CD14-positive monocyte (primary cell): Measurements from ENCODE around the gene POU3F1. TPM values are rescaled to one million over a fixed set of nuclear protein-coding genes. Genes with fewer than 3 reads are reported as not detected.

Experiments used
- DNase-seq, 3 donors: peaks; one replicate each; pipeline ENCODE4 v3.0.0-alpha.2; 2011 to 2022
- H2AFZ ChIP-seq: 2 replicates; pipeline ENCODE4 v1.6.0; 2012; ENCODE audit warnings: mild to moderate bottlenecking, low read depth, low read length, inconsistent platforms; ENCODE audit not compliant: insufficient read depth, poor library complexity, severe bottlenecking
- H3K27ac ChIP-seq, 2 donors: 1 replicate in 1 of 2; 2 replicates in 1 of 2; pipeline ENCODE4 v1.5.1; 2012 to 2013; ENCODE audit warnings: low read length in 2 of 2, control low read depth in 1 of 2, inconsistent platforms in 1 of 2, low read depth in 1 of 2, mild to moderate bottlenecking in 1 of 2
- H3K27me3 ChIP-seq, 2 donors: one replicate each; pipeline versions ENCODE4 v1.6.0 to v1.6.1; 2011 to 2013; ENCODE audit warnings: low read length in 2 of 2; ENCODE audit not compliant: control insufficient read depth in 2 of 2, insufficient read depth in 2 of 2
- H3K36me3 ChIP-seq, 2 donors: replicated peaks in 1 of 2; 1 replicate in 1 of 2; 2 replicates in 1 of 2; pipeline versions ENCODE4 v1.5.1 to v1.6.1; 2012 to 2013; ENCODE audit warnings: low read length in 2 of 2, control low read depth in 1 of 2, inconsistent platforms in 1 of 2, mild to moderate bottlenecking in 1 of 2; ENCODE audit not compliant: insufficient read depth in 2 of 2, control insufficient read depth in 1 of 2
- H3K4me1 ChIP-seq, 2 donors: 1 replicate in 1 of 2; 2 replicates in 1 of 2; pipeline versions ENCODE4 v1.5.1 to v1.6.1; 2012 to 2013; ENCODE audit warnings: low read length in 2 of 2, control low read depth in 1 of 2, inconsistent platforms in 1 of 2, mild to moderate bottlenecking in 1 of 2, moderate library complexity in 1 of 2; ENCODE audit not compliant: insufficient read depth in 2 of 2, control insufficient read depth in 1 of 2
- H3K4me2 ChIP-seq: replicated peaks from 2 replicates; pipeline ENCODE3; 2012; ENCODE audit warnings: low read length, moderate library complexity, mild to moderate bottlenecking; ENCODE audit not compliant: poor library complexity, severe bottlenecking; ENCODE audit errors: extremely low read depth
- H3K4me3 ChIP-seq, 3 experiments: fragments of 200-600 bp in 1 of 3; sonication (generic) in 1 of 3; replicated peaks in 1 of 3; 1 replicate in 2 of 3; 2 replicates in 1 of 3; pipeline ENCODE4 v1.5.1; 2011 to 2013; ENCODE audit warnings: low read length in 3 of 3, mild to moderate bottlenecking in 3 of 3, control low read depth in 2 of 3, low read depth in 2 of 3, inconsistent platforms in 1 of 3, moderate library complexity in 1 of 3
- H3K79me2 ChIP-seq: 2 replicates; pipeline ENCODE4 v1.6.0; 2012; ENCODE audit warnings: mild to moderate bottlenecking, control low read depth, inconsistent platforms, low read length, moderate library complexity; ENCODE audit not compliant: insufficient read depth
- H3K9ac ChIP-seq: 2 replicates; pipeline ENCODE4 v1.6.0; 2017; ENCODE audit warnings: low read length, mild to moderate bottlenecking; ENCODE audit not compliant: insufficient read depth, poor library complexity, severe bottlenecking
- H3K9me3 ChIP-seq, 2 donors: replicated peaks in 1 of 2; 1 replicate in 1 of 2; 2 replicates in 1 of 2; pipeline versions ENCODE4 v1.5.1 to v1.6.1; 2012 to 2013; ENCODE audit warnings: low read length in 2 of 2, control low read depth in 1 of 2; ENCODE audit not compliant: control insufficient read depth in 1 of 2, insufficient read depth in 1 of 2
- H4K20me1 ChIP-seq: 2 replicates; pipeline ENCODE4 v1.6.0; 2012; ENCODE audit warnings: mild to moderate bottlenecking, low read length, control low read depth, moderate library complexity; ENCODE audit not compliant: insufficient read depth
- H3K27ac Mint-ChIP-seq, 7 donors: one replicate each; pipeline ENCODE4 v1.8.0; 2020; ENCODE audit warnings: mild to moderate bottlenecking in 7 of 7, mixed read lengths in 7 of 7, moderate library complexity in 6 of 7, inconsistent platforms in 2 of 7
- H3K27me3 Mint-ChIP-seq, 3 donors: one replicate each; pipeline ENCODE4 v1.8.0; 2021 to 2022; ENCODE audit warnings: low read depth in 3 of 3, mild to moderate bottlenecking in 3 of 3, mixed read lengths in 3 of 3, moderate library complexity in 3 of 3, inconsistent platforms in 1 of 3
- H3K36me3 Mint-ChIP-seq, 2 donors: one replicate each; pipeline ENCODE4 v1.8.0; 2020; ENCODE audit warnings: mixed read lengths in 2 of 2, inconsistent platforms in 1 of 2, mild to moderate bottlenecking in 1 of 2
- H3K4me1 Mint-ChIP-seq: one replicate; pipeline ENCODE4 v1.8.0; 2020; ENCODE audit warnings: mild to moderate bottlenecking, mixed read lengths
- H3K4me3 Mint-ChIP-seq, 2 donors: one replicate each; pipeline ENCODE4 v1.8.0; 2020; ENCODE audit warnings: mild to moderate bottlenecking in 2 of 2, mixed read lengths in 2 of 2, moderate library complexity in 1 of 2
- H3K9me3 Mint-ChIP-seq, 7 donors: one replicate each; pipeline ENCODE4 v1.8.0; 2020 to 2022; ENCODE audit warnings: mixed read lengths in 7 of 7, mild to moderate bottlenecking in 6 of 7, moderate library complexity in 6 of 7, inconsistent platforms in 2 of 7
- CTCF ChIP-seq: fragments of 200-600 bp; IDR thresholded peaks from one replicate; pipeline ENCODE4 v1.8.0; 2022; ENCODE audit warnings: antibody characterized with exemption, mild to moderate bottlenecking
- WGBS: methylation state at CpG from one replicate; pipeline ENCODE4 v1.1.5; 2013; ENCODE audit warnings: missing lambda C conversion rate; ENCODE audit not compliant: insufficient coverage; 5-methylcytosine and 5-hydroxymethylcytosine counted together
- intact Hi-C, 2 donors: fragments of 100-400 bp; cut with micrococcal nuclease; formaldehyde crosslinking; loops; one replicate each; pipeline versions ENCODE4 v1.15.0 to v1.15.1; 2023
- polyA plus RNA-seq, 3 donors: library from polyadenylated mRNA; depleted of rRNA in 1 of 3; unstranded in 2 of 3; stranded (reverse) in 1 of 3; fragments of 300-500 nt in 2 of 3; fragments of >200 nt in 1 of 3; fragmentation: Illumina TruSeq in 2 of 3; gene quantifications; 1 replicate in 2 of 3; 2 replicates in 1 of 3; pipeline ENCODE4 v1.2.3, GENCODE V29; 2012 to 2021

POU3F1 gene
- polyA plus RNA-seq, 3 donors, result not detected

- Histone ChIP-seq H3K79me2 (no peaks in the 10 kb centered on the region), H3K27ac (no peak overlapping the region), H3K4me2 (no peak overlapping the region), H3K9ac (no peak overlapping the region), H4K20me1 (no peaks in the 10 kb centered on the region), H2AFZ (no peak overlapping the region), H3K27me3 (no peaks in the 10 kb centered on the region), H3K4me3 (no peak overlapping the region), H3K4me1 (no peaks in the 10 kb centered on the region), H3K9me3 (no peaks in the 10 kb centered on the region), H3K36me3 (no peaks in the 10 kb centered on the region)
- peaks cover 6 to 11% (median 7%) of the 10 kb centered on the region in 3 donors for H3K27me3 Mint-ChIP-seq
- no peaks in the 10 kb centered on the region for H3K9me3 Mint-ChIP-seq
- H3K4me3 Mint-ChIP-seq, result no peak overlapping the region
- no peaks in the 10 kb centered on the region for H3K4me1 Mint-ChIP-seq
- no peak for TF ChIP-seq CTCF
- H3K27ac Mint-ChIP-seq, result no peak overlapping the region
- DNase-seq, result no peak
- intact Hi-C loops, result no loop called here
- no peaks in the 10 kb centered on the region for H3K36me3 Mint-ChIP-seq
- 79% methylated on average over 6 of the region's 6 CpGs for WGBS
Measured at GRCh38 chr1:38059635-38060250, 13.2 kb upstream of the POU3F1 start.

GRCh38 chr1:38055965-38056364, 9.4 kb upstream of the POU3F1 start:
- no peak overlapping the region for H3K27ac Mint-ChIP-seq
- Histone ChIP-seq H2AFZ (no peak overlapping the region), H3K79me2 (no peaks in the 10 kb centered on the region), H4K20me1 (no peaks in the 10 kb centered on the region), H3K9me3 (no peaks in the 10 kb centered on the region), H3K4me1 (no peaks in the 10 kb centered on the region), H3K4me3 (no peak overlapping the region), H3K27me3 (peaks cover 0 to 9% of the 10 kb centered on the region in 2 donors), H3K36me3 (no peaks in the 10 kb centered on the region), H3K4me2 (no peak overlapping the region), H3K27ac (no peak overlapping the region), H3K9ac (no peak overlapping the region)
- intact Hi-C loops, result no loop called here
- peaks cover 12 to 23% (median 14%) of the 10 kb centered on the region in 3 donors for H3K27me3 Mint-ChIP-seq
- H3K4me3 Mint-ChIP-seq, result no peak overlapping the region
- WGBS, result 91% methylated on average over 3 of the region's 4 CpGs
- H3K4me1 Mint-ChIP-seq, result peaks cover 6% of the 10 kb centered on the region
- DNase-seq, result no peak
- H3K36me3 Mint-ChIP-seq, result no peaks in the 10 kb centered on the region
- no peak for TF ChIP-seq CTCF
- no peaks in the 10 kb centered on the region for H3K9me3 Mint-ChIP-seq
